HEK293 (cell line): ENCODE data around the gene SFRP5.

Source experiments
- CTCF ChIA-PET: fragments of 350-600 bp; formaldehyde crosslinking; extraction: SDS; loops from one replicate; lab custom pipeline; 2021; ENCODE audit warnings: antibody characterized with exemption; lab: Yijun Ruan, JAX
- POLR2A ChIA-PET: fragments of 300-600 bp; formaldehyde crosslinking; extraction: SDS; loops from one replicate; lab custom pipeline; 2020; ENCODE audit warnings: antibody characterized with exemption, inconsistent platforms; lab: Yijun Ruan, JAX
- H3K27ac ChIP-seq: fragments of 200-500 bp; sonication (Bioruptor generic); 2 replicates; pipeline ENCODE4 v1.5.1; 2014; ENCODE audit warnings: low read depth, low read length, control low read depth, inconsistent platforms; ENCODE audit errors: extremely low read depth
- H3K36me3 ChIP-seq, 2 experiments: fragments of 200-500 bp in 1 of 2; sonication (Bioruptor generic) in 1 of 2; 1 replicate in 1 of 2; 2 replicates in 1 of 2; pipeline ENCODE4 v1.5.1; 2014 to 2017; ENCODE audit warnings: inconsistent platforms in 2 of 2, low read length in 2 of 2; ENCODE audit not compliant: control insufficient read depth in 2 of 2, insufficient read depth in 1 of 2
- H3K4me1 ChIP-seq: fragments of 200-500 bp; sonication (Bioruptor generic); 2 replicates; pipeline ENCODE4 v1.5.1; 2014; ENCODE audit warnings: mild to moderate bottlenecking, low read length, inconsistent platforms; ENCODE audit not compliant: control insufficient read depth, insufficient read depth
- H3K4me3 ChIP-seq: 2 replicates; pipeline ENCODE4 v1.5.1; 2011; ENCODE audit warnings: low read depth, mild to moderate bottlenecking, control low read depth, low read length, moderate library complexity
- H3K9me3 ChIP-seq: fragments of 200-500 bp; sonication (Bioruptor generic); 2 replicates; pipeline ENCODE4 v1.5.1; 2014; ENCODE audit warnings: low read depth, low read length, inconsistent platforms; ENCODE audit not compliant: control insufficient read depth, insufficient read depth
- BCL6B ChIP-seq: fragments of 450-650 bp; formaldehyde crosslinking; IDR thresholded peaks from 2 replicates; pipeline ENCODE4 v1.5.1; 2017; ENCODE audit warnings: missing biosample characterization, missing genetic modification characterization
- HIC1 ChIP-seq: fragments of 450-650 bp; formaldehyde crosslinking; IDR thresholded peaks from 2 replicates; pipeline ENCODE4 v1.5.1; 2016; ENCODE audit warnings: missing biosample characterization, missing genetic modification characterization
- HOXA7 ChIP-seq: sonication (generic); formaldehyde crosslinking; IDR thresholded peaks from 2 replicates; pipeline ENCODE4 v1.8.1; 2022; ENCODE audit warnings: missing genetic modification reagents, borderline replicate concordance
- REPIN1 ChIP-seq: fragments of 450-650 bp; formaldehyde crosslinking; IDR thresholded peaks from 2 replicates; pipeline ENCODE4 v1.5.1; 2017; ENCODE audit warnings: missing biosample characterization, missing genetic modification characterization, low read depth
- TCF7L2 ChIP-seq: IDR thresholded peaks from 2 replicates; pipeline ENCODE4 v1.6.1; 2011; ENCODE audit warnings: low read depth, mild to moderate bottlenecking, inconsistent platforms, low read length, moderate library complexity, borderline replicate concordance
- ZNF274 ChIP-seq, 2 experiments: fragments of 200-500 bp in 1 of 2; fragments of 450-650 bp in 1 of 2; sonication (Bioruptor generic) in 1 of 2; formaldehyde crosslinking in 1 of 2; IDR thresholded peaks; 2 replicates each; pipeline versions ENCODE4 v1.5.1 to v1.6.1; 2014 to 2016; ENCODE audit warnings: borderline replicate concordance in 1 of 2, inconsistent platforms in 1 of 2, low read length in 1 of 2, missing biosample characterization in 1 of 2, missing genetic modification characterization in 1 of 2
- ZNF366 ChIP-seq: fragments of 450-650 bp; formaldehyde crosslinking; conservative IDR thresholded peaks from 2 replicates; pipeline ENCODE4 v1.5.1; 2016; ENCODE audit warnings: missing biosample characterization, missing genetic modification characterization
- ZNF513 ChIP-seq: fragments of 450-650 bp; IDR thresholded peaks from 2 replicates; pipeline ENCODE4 v1.5.1; 2018; ENCODE audit warnings: missing biosample characterization, missing genetic modification characterization
- ZNF518A ChIP-seq: fragments of 450-650 bp; formaldehyde crosslinking; conservative IDR thresholded peaks from 2 replicates; pipeline ENCODE4 v1.5.1; 2016; ENCODE audit warnings: low read depth, missing biosample characterization, missing genetic modification characterization
- ZNF549 ChIP-seq: fragments of 450-650 bp; IDR thresholded peaks from 2 replicates; pipeline ENCODE4 v1.5.1; 2018; ENCODE audit warnings: missing biosample characterization, missing genetic modification characterization, mild to moderate bottlenecking, inconsistent platforms, moderate library complexity
- ZNF585B ChIP-seq: fragments of 450-650 bp; formaldehyde crosslinking; IDR thresholded peaks from 2 replicates; pipeline ENCODE4 v1.5.1; 2016; ENCODE audit warnings: missing biosample characterization, missing genetic modification characterization
- ZNF660 ChIP-seq: fragments of 450-650 bp; IDR thresholded peaks from 2 replicates; pipeline ENCODE4 v1.5.1; 2018; ENCODE audit warnings: missing biosample characterization, mild to moderate bottlenecking, missing genetic modification characterization
- ZNF704 ChIP-seq: fragments of 450-650 bp; formaldehyde crosslinking; IDR thresholded peaks from 2 replicates; pipeline ENCODE4 v1.5.1; 2016; ENCODE audit warnings: missing biosample characterization, missing genetic modification characterization

Gene SFRP5

GRCh38 chr10:97740613-97741012, 31.2 kb downstream of the SFRP5 start (continued):
- TF ChIP-seq ZNF366 (tag by site-specific recombination) (no peak), ZNF660 (tag by site-specific recombination) (no peak), HIC1 (tag by site-specific recombination) (no peak), ZNF513 (tag by site-specific recombination) (no peak), ZNF585B (tag by site-specific recombination) (no peak)

GRCh38 chr10:97738616-97739015, 33.2 kb downstream of the SFRP5 start:
- H3K4me3 ChIP-seq: no peak overlapping the region
- no peak for TF ChIP-seq ZNF704 (tag by site-specific recombination)
- TF ChIP-seq REPIN1 (tag by site-specific recombination): no peak
- no peak for TF ChIP-seq TCF7L2
- no peak for TF ChIP-seq ZNF518A
- TF ChIP-seq ZNF274 (IDR thresholded peaks at IDR 0.05; ENCODE audit: low read length): no peak
- no peak for TF ChIP-seq ZNF274 (tag by site-specific recombination; IDR thresholded peaks at IDR 0.05; ENCODE audit: borderline replicate concordance)
- TF ChIP-seq HOXA7 (CRISPR knock-in tag): no peak
- TF ChIP-seq ZNF549 (tag by site-specific recombination): no peak
- no peak for TF ChIP-seq BCL6B (tag by site-specific recombination)
- TF ChIP-seq, all 188 proteins: peak for 0
- 0 out of 2 replicates have a peak, but pooled peaks cover 2% of the 10 kb centered on the region for H3K4me1 ChIP-seq
- peaks cover 10 to 44% of the 10 kb centered on the region in 2 experiments for H3K36me3 ChIP-seq
- CTCF ChIA-PET: interaction anchor here (0.6 to 1.2 kb wide), 6 partner anchors 13 to 131 kb away, joined by 3 to 7 read pairs (median 4); no protein-coding TSS in a partner anchor
- H3K27ac ChIP-seq: no peak overlapping the region
- POLR2A ChIA-PET: no interaction called here
- no peaks in the 10 kb centered on the region for H3K9me3 ChIP-seq
